ENCODE results near the gene WASHC2C.
"Not testable (repeated sequence)": the region's sequence is repeated elsewhere in the genome, so short reads cannot be mapped to it uniquely, and the experiment has no call there.

DNA sequence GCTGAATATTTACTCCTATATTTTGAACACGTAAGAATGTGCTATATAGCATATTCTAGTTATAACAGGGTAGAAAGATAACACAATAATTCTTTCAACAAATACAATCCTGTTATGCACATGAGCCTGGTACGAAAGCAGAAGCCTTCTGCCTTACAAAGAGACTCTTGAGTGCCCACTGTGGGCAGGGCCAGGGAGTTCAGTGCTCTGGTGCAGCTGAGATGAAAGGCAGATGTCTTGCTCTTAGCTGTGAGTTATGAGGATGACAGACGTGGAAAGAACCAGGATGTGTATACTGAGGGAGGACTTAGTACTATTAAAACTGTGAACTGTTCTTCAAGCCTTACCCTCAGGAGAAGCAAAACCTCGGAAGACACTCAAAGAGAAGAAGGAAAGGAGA is 24.1 kb downstream of the WASHC2C start:
- not testable (repeated sequence) for TF ChIP-seq POLR2A (IDR thresholded peaks at IDR 0.05; ENCODE audit: low read depth, low read length); TAF1 (IDR thresholded peaks at IDR 0.05; ENCODE audit: borderline replicate concordance, low read depth, low read length); POLR2AphosphoS5 (IDR thresholded peaks at IDR 0.05; ENCODE audit: low read depth, low read length)

Data from GM12892 (cell line).